GM12878 (cell line): ENCODE measurements around the gene ZNF783. TPM values are rescaled to one million over a fixed set of nuclear protein-coding genes. Genes with fewer than 3 reads are reported as not detected.

Experiments
- CREM ChIP-seq: IDR thresholded peaks from 2 replicates; pipeline ENCODE4 v1.6.1; 2014; ENCODE audit warnings: antibody characterized with exemption, low read depth
- CUX1 ChIP-seq: IDR thresholded peaks from 2 replicates; pipeline ENCODE4 v1.6.1; 2012; ENCODE audit warnings: improper control_type of control experiment, low read depth, low read length; ENCODE audit not compliant: insufficient replicate concordance
- EED ChIP-seq: sonication (generic); IDR thresholded peaks from 2 replicates; pipeline ENCODE4 v1.6.1; 2016; ENCODE audit warnings: antibody characterized with exemption, low read depth
- GABPA ChIP-seq: IDR thresholded peaks from 2 replicates; pipeline ENCODE4 v1.6.1; 2014; ENCODE audit warnings: antibody characterized with exemption, low read depth, mild to moderate bottlenecking, inconsistent platforms
- GATAD2B ChIP-seq: fragments of 450-650 bp; conservative IDR thresholded peaks from 2 replicates; pipeline ENCODE4 v1.6.1; 2017; ENCODE audit warnings: low read depth, mild to moderate bottlenecking, moderate library complexity
- HDAC2 ChIP-seq: fragments of 200-600 bp; sonication (generic); IDR thresholded peaks from 2 replicates; pipeline ENCODE4 v1.6.1; 2017
- NFXL1 ChIP-seq: fragments of 450-650 bp; IDR thresholded peaks from 2 replicates; pipeline ENCODE4 v1.6.1; 2017; ENCODE audit warnings: antibody characterized with exemption, mild to moderate bottlenecking, borderline replicate concordance
- NKRF ChIP-seq: fragments of 450-650 bp; conservative IDR thresholded peaks from 2 replicates; pipeline ENCODE4 v1.6.1; 2017; ENCODE audit warnings: mild to moderate bottlenecking, moderate library complexity
- NR2C1 ChIP-seq: fragments of 450-650 bp; IDR thresholded peaks from 2 replicates; pipeline ENCODE4 v1.6.1; 2017; ENCODE audit warnings: antibody characterized with exemption, mild to moderate bottlenecking, moderate library complexity
- NRF1 ChIP-seq: conservative IDR thresholded peaks from 2 replicates; pipeline ENCODE4 v1.6.1; 2011; ENCODE audit warnings: mild to moderate bottlenecking, low read depth, low read length, improper control_type of control experiment
- PAX8 ChIP-seq: fragments of 450-650 bp; IDR thresholded peaks from 2 replicates; pipeline ENCODE4 v1.6.1; 2017; ENCODE audit warnings: mild to moderate bottlenecking, moderate library complexity
- PML ChIP-seq: IDR thresholded peaks from 2 replicates; pipeline ENCODE4 v1.6.1; 2012; ENCODE audit warnings: low read length, inconsistent platforms
- POLR2AphosphoS5 ChIP-seq: IDR thresholded peaks from 2 replicates; pipeline ENCODE4 v1.6.1; 2011; ENCODE audit warnings: mild to moderate bottlenecking, low read length, inconsistent platforms
- RBBP5 ChIP-seq: fragments of 200-600 bp; sonication (generic); conservative IDR thresholded peaks from 2 replicates; pipeline ENCODE4 v1.6.1; 2016
- SMAD1 ChIP-seq: fragments of 450-650 bp; IDR thresholded peaks from 2 replicates; pipeline ENCODE4 v1.6.1; 2018; ENCODE audit warnings: mild to moderate bottlenecking, low read depth; ENCODE audit not compliant: partially characterized antibody
- SMARCA5 ChIP-seq: fragments of 450-650 bp; IDR thresholded peaks from 2 replicates; pipeline ENCODE4 v1.6.1; 2017; ENCODE audit warnings: mild to moderate bottlenecking
- SP1 ChIP-seq: IDR thresholded peaks from one replicate; pipeline ENCODE4 v1.6.1; 2011; ENCODE audit warnings: low read depth, low read length
- SREBF1 ChIP-seq: IDR thresholded peaks from 2 replicates; pipeline ENCODE4 v1.6.1; 2012; ENCODE audit warnings: mild to moderate bottlenecking, low read length
- TCF3 ChIP-seq: IDR thresholded peaks from 2 replicates; pipeline ENCODE4 v1.6.1; 2012; ENCODE audit warnings: low read depth, mild to moderate bottlenecking, low read length, borderline replicate concordance; ENCODE audit not compliant: insufficient read depth
- ZNF384 ChIP-seq: IDR thresholded peaks from 2 replicates; pipeline ENCODE4 v1.6.1; 2012; ENCODE audit warnings: low read depth, mild to moderate bottlenecking, low read length, improper control_type of control experiment, borderline replicate concordance
- ZSCAN29 ChIP-seq: fragments of 450-650 bp; IDR thresholded peaks from 2 replicates; pipeline ENCODE4 v1.6.1; 2017; ENCODE audit warnings: mild to moderate bottlenecking, moderate library complexity
- polyA plus RNA-seq, 11 experiments: library from polyadenylated mRNA; depleted of rRNA in 4 of 11; unstranded in 6 of 11; stranded (reverse) in 5 of 11; fragments of >200 nt; fragmentation: Nextera tagmentation in 4 of 11; fragmentation: Illumina TruSeq in 1 of 11; extraction: Ambion mirVana in 4 of 11; extraction: Trizol in 1 of 11; gene quantifications; 1 replicate in 1 of 11; 2 replicates in 10 of 11; pipeline versions ENCODE4 v1.2.1 to v1.2.3, GENCODE V29; 2011 to 2016; ENCODE audit warnings: inconsistent platforms in 2 of 11, missing spikeins in 2 of 11, low read depth in 1 of 11
- total RNA-seq, 4 experiments: library from RNA; depleted of rRNA in 3 of 4; stranded (reverse); fragments of >200 nt in 3 of 4; fragmentation: Illumina TruSeq in 1 of 4; extraction: Trizol in 1 of 4; gene quantifications; 2 replicates each; pipeline versions ENCODE4 v1.2.1 to v1.2.3, GENCODE V29; 2013 to 2021
- TF ChIP-seq, protein P1 (sequence below): IDR thresholded peaks from 2 replicates; pipeline ENCODE4 v1.6.1; 2011; ENCODE audit warnings: borderline replicate concordance, low read depth, mild to moderate bottlenecking, moderate library complexity, low read length; ENCODE audit not compliant: insufficient read depth, poor library complexity, severe bottlenecking

ZNF783 gene
- total and polyA plus RNA-seq, 10 of the 15 experiments (the other 5 are each of a cell fraction or from before 2014, with no cell fraction given): 2.0 to 14.4 (median 6.4) TPM

DNA sequence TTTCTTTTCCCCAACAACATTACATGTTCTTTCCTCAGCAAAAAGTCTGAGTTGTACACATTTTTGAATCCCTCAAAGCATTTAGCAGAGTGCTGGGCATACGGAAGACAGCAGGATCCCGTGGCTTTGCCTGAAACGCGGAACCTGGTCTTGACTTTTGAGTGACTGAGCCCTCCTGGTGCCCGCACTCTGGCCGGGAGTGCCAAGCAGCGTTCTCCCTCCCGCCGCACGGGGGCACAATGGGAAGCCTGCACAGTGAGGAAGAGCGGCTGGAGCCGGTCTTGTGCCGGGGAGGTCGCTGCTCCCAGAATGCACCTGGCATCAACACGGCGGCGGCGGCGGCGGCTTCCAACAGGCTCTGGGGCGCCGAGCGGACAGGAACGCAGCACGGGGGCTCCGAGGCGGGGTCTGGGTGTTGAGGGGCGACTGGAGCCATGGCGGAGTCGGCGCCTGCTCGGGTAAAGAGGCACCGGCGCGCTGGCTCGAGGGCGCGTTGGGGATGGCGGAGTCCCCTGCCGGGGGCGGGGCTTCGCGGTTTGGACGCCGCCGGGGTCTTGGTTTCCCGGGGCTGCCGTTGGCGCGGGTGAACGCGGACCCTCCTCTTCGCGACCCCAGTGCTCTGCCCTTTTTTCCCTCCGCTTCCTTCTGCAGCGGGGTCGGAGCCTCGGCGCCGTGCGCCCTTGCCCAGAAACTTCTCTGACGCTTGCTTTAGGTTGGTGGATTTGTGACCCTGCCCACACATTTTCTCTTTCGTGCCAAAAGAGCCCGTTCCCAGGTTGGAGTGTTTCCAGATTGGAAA lies 22.5 kb upstream of the ZNF783 start, which contains the start of gene ZNF212 (continued):
- TF ChIP-seq PAX8 (no peak), SMARCA5 (peak; percentile 94), SP1 (peak; percentile 46), GATAD2B (peak; percentile 64; the same call in 1 of the 2 replicates), SMAD1 (no peak), NRF1 (no peak), ZNF384 (no peak; the same call in 1 of the 2 replicates), PML (no peak), NKRF (peak; percentile 86), POLR2AphosphoS5 (peak; percentile 48; the same call in 1 of the 2 replicates), CUX1 (no peak), EED (peak; percentile 70; the same call in 1 of the 2 replicates), CREM (peak; percentile 55; the same call in 1 of the 2 replicates), NFXL1 (no peak), RBBP5 (no peak; the same call in 1 of the 2 replicates), HDAC2 (no peak), ZSCAN29 (no peak), SREBF1 (no peak), NR2C1 (peak; percentile 75), TCF3 (peak; percentile 62; the same call in 1 of the 2 replicates), GABPA (no peak)
- TF ChIP-seq, protein P1, sequence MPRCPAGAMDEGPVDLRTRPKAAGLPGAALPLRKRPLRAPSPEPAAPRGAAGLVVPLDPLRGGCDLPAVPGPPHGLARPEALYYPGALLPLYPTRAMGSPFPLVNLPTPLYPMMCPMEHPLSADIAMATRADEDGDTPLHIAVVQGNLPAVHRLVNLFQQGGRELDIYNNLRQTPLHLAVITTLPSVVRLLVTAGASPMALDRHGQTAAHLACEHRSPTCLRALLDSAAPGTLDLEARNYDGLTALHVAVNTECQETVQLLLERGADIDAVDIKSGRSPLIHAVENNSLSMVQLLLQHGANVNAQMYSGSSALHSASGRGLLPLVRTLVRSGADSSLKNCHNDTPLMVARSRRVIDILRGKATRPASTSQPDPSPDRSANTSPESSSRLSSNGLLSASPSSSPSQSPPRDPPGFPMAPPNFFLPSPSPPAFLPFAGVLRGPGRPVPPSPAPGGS: peak; percentile 49
